Cardiac septum (tissue), 1 donor: ENCODE data around the gene KCNA1. TPM values are rescaled to one million over a fixed set of nuclear protein-coding genes. Genes with fewer than 3 reads are reported as not detected.
"Not testable (repeated sequence)": the region's sequence is repeated elsewhere in the genome, so short reads cannot be mapped to it uniquely, and the experiment has no call there.

Experiments
- DNase-seq: peaks from one replicate; pipeline ENCODE4 v3.0.0-alpha.2; 2020; ENCODE audit warnings: low spot score
- intact Hi-C: fragments of 100-400 bp; cut with DNase I; formaldehyde crosslinking; loops from one replicate; pipeline ENCODE4 v1.14.0; 2022
- long read RNA-seq: library from polyadenylated mRNA; unstranded; transcript quantifications from one replicate; pipeline ENCODE4 v2.0.0, GENCODE V29; 2021
- total RNA-seq: library from RNA; stranded (reverse); fragmentation: NEBNext Ultra II Directional; extraction: Animal tissue kit (Norgen Biotek cat#: 25700); gene quantifications from one replicate; pipeline ENCODE4 v1.2.1, GENCODE V29; 2021
- donor health status: DM: no; HTN: no; CAD: no.

Gene KCNA1
- 0.13 TPM for total RNA-seq
- long read RNA-seq, result 0 reads

- DNase-seq, result no peak
- intact Hi-C loops, result no loop called here
These were observed at the start of gene KCNA1 for GRCh38 chr12:4909734-4910501. Gene KCNA1 (plus strand): TSS chr12:4909905. CDS start chr12:4911379, 1,474 bp downstream.

GRCh38 chr12:4860741-4861140, 49.0 kb upstream of the KCNA1 start:
- no peak for DNase-seq
- intact Hi-C loops, result no loop called here

DNA sequence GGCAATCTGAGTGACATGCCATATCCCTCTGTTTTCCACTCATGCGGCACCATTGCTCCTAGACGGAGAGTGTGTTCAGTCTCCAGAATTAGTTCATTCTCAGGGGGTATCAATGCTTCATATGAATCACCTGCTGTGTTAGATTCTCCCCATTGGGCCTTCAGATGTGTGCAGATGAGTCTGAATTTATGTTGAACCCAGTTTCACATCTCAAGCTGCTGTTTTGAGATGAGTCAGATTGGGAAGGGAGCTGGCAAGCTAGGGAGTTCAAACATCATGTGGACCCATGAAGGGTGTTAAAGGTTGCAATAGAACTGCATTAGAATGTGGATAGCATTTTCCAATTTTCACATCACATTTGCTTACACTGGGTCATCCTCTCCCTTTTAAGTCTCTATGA, 46.9 kb upstream of the KCNA1 start:
- no peak for DNase-seq

GRCh38 chr12:4864575-4864974, 45.1 kb upstream of the KCNA1 start:
- intact Hi-C loops, result no loop called here
- DNase-seq, result no peak

More for the DNA sequence above, 46.9 kb upstream of the KCNA1 start:
- intact Hi-C loops, result no loop called here

GRCh38 chr12:4865246-4865645, 44.5 kb upstream of the KCNA1 start:
- no peak for DNase-seq
- intact Hi-C loops, result no loop called here

DNA sequence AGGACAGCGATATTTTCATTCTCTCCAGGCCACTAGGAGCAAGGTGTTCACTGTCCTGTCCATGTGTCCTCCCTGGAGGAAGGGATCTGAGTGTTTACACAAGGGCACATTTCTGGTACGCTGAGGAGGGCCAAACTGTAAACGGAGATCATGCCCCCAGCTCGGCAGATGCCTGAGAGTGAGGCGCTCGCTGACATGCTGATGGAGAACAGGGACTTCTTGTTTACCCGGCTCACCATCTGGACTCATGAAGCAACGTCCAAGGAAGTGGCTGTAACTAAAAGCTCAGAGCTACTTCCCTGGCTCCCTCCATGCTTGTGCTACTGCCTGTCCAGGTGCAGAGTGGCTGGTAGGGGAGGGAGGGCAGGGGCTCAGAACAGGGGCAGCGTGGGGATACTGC, 43.4 kb upstream of the KCNA1 start:
- no peak for DNase-seq
- intact Hi-C loops, result no loop called here

- intact Hi-C loops, result no loop called here
- no peak for DNase-seq
These were observed 42.3 kb upstream of the KCNA1 start for GRCh38 chr12:4867384-4867783.

GRCh38 chr12:4870423-4870822, 39.3 kb upstream of the KCNA1 start:
- DNase-seq, result no peak
- intact Hi-C loops, result no loop called here

DNA sequence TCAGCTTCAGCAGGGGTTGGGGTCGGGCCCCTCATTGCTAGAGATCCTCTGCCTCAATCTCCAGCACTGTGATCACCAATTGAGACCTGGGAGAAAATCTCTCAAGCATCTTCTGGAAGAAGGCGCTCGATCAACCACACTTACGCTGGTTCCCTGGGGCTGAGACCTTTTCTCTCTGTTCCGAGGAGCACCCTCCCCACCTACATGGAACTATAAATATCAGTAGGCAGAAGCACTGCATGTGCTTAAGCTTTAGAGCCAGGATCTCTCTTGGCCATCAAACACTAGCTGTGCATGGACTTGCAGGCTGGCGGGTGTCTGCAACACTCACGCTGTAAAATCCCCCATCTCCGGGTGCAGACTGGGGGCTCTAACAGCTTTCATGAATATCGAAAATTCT, 38.2 kb upstream of the KCNA1 start:
- DNase-seq, result no peak
- intact Hi-C loops, result no loop called here

DNA sequence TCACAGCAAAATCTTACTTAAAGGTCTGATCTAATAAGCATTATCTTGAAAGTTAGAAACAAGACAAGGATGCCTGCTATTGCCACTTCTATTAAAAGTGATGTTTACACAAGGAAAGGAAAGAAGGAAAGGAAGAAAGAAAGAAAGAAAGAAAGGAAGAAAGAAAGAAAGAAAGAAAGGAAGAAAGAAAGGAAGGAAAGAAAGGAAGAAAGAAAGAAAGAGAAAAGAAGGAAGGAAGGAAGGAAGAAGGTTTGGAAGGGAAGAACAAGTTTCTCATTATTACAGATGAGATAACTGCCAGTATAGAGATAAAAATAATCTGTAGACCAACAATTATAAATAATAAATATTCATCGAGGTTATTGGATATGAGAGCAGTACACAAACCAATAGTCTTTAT, 35.8 kb upstream of the KCNA1 start:
- DNase-seq, result no peak
- intact Hi-C loops, result no loop called here

DNA sequence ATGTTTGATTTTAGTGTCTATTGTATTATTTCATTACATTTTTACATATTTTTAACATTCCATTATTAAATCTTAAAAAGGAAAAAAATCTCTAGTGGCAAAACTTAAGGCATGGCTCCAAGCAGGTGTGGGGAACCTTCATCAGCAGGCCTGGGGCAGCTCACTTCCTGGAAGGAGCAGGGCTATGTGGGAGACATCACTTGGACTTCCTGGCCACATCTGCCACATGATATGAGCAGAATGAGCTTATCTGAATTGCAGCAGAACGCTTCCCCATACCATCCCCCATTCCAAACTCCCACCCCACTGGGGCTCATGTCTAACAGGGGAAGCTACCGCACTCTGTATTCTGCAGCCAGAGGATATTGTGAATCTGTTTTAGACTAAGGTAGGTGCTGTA, 35.0 kb upstream of the KCNA1 start:
- intact Hi-C loops, result no loop called here
- DNase-seq, result no peak

DNA sequence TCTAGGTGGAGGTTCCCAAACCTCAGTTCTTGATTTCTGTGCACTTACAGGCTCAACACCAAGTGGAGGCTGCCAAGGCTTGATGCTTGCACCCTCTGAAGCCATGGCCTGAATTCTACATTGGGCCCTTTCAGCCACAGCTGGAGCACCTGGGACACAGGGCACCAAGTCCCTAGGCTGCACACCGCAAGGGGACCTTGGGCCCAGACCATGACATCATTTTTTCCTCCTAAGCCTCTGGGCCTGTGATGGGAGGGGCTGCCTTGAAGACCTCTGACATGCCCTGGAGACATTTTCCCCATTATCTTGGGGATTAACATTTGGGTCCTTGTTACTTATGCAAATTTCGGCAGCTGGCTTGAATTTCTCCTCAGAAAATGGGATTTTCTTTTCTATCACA, 30.2 kb upstream of the KCNA1 start:
- DNase-seq, intact Hi-C loops: not testable (repeated sequence)

GRCh38 chr12:4881266-4882064, 28.2 kb upstream of the KCNA1 start:
- peak; percentile 83 for DNase-seq
- intact Hi-C loops, result no loop called here

GRCh38 chr12:4891866-4892265, 17.8 kb upstream of the KCNA1 start:
- no peak for DNase-seq
- intact Hi-C loops, result no loop called here

GRCh38 chr12:4892418-4892817, 17.3 kb upstream of the KCNA1 start:
- intact Hi-C loops, result no loop called here
- DNase-seq, result no peak

DNA sequence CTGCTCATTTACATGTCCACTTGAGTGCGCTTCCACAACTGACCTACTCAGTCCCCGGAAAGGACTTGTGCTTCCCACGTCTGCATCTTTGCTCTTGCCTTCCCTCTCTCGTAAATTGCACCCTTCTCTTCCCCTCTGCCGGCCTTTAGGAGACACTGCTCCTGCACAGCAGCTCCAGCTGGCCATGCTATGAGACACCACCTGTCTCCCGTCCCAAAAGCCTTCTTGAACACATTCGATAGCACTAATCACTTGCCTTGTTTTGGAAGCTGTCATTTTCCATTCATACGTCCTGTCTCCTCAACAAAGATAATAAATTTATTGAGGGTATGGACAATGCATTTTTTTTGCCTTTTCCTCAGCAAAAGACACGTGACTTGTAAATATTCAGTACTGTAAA, 15.7 kb upstream of the KCNA1 start:
- DNase-seq, result no peak
- intact Hi-C loops, result no loop called here

- intact Hi-C loops, result no loop called here
These were observed 10.3 kb upstream of the KCNA1 start for GRCh38 chr12:4899364-4899763.

GRCh38 chr12:4900327-4900726, 9.4 kb upstream of the KCNA1 start:
- no peak for DNase-seq
- intact Hi-C loops, result no loop called here

More at GRCh38 chr12:4899364-4899763, 10.3 kb upstream of the KCNA1 start:
- no peak for DNase-seq

DNA sequence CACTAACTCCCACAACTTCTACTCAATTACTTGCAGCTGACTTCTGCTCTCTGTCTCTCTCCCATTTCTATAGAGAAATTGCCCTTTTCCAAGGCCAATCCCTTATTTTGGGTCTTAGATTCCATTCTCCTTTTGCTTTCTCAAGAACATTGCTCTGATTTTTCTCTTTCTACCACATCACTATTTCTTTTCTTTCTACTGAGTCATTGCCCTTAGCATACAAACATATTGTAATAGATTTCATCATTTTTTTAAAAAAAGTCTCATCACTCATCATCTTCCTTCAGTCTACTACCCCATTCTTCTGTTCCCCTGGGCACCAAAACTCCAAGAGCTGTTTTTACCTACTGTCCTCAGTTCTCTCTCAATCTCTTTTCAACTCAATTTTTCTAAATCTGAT, 4.4 kb upstream of the KCNA1 start:
- no peak for DNase-seq
- intact Hi-C loops, result no loop called here

- intact Hi-C loops, result no loop called here
- no peak for DNase-seq
These were observed 858 bp upstream of the KCNA1 start for GRCh38 chr12:4908684-4909409.

- intact Hi-C loops, result no loop called here
- DNase-seq, result no peak
These were observed 333 bp upstream of the KCNA1 start for GRCh38 chr12:4909410-4909733.
